Thyroid gland (tissue), 4 donors: ENCODE measurements around the gene ACTL8. TPM values are rescaled to one million over a fixed set of nuclear protein-coding genes. Genes with fewer than 3 reads are reported as not detected.

ENCODE experiments used
- DNase-seq, 2 donors: peaks; one replicate each; pipeline ENCODE4 v3.0.0-alpha.2; 2019
- H3K27ac ChIP-seq, 3 donors: fragments of 200-600 bp; sonication (generic); 1 replicate in 2 of 3; 2 replicates in 1 of 3; pipeline ENCODE4 v1.5.1; 2016 to 2019; ENCODE audit warnings: mild to moderate bottlenecking in 1 of 3, moderate library complexity in 1 of 3
- H3K27me3 ChIP-seq: fragments of 200-600 bp; sonication (generic); one replicate; pipeline ENCODE4 v1.5.1; 2019
- H3K36me3 ChIP-seq, 2 donors: fragments of 200-600 bp; sonication (generic); one replicate each; pipeline ENCODE4 v1.5.1; 2016 to 2019
- H3K4me1 ChIP-seq, 2 donors: fragments of 200-600 bp; sonication (generic); one replicate each; pipeline ENCODE4 v1.5.1; 2017 to 2019
- H3K4me3 ChIP-seq, 3 donors: fragments of 200-600 bp; sonication (generic); replicated peaks in 1 of 3; 1 replicate in 2 of 3; 2 replicates in 1 of 3; pipeline ENCODE4 v1.5.1; 2016; ENCODE audit warnings: mild to moderate bottlenecking in 1 of 3
- H3K9me3 ChIP-seq: fragments of 200-600 bp; sonication (generic); one replicate; pipeline ENCODE4 v1.5.1; 2017
- POLR2A ChIP-seq, 2 donors: fragments of 450-650 bp; IDR thresholded peaks; one replicate each; pipeline ENCODE4 v1.6.1; 2017; ENCODE audit warnings: antibody characterized with exemption in 2 of 2, mild to moderate bottlenecking in 2 of 2, moderate library complexity in 1 of 2
- WGBS, 2 donors: methylation state at CpG; one replicate each; pipeline ENCODE4 v1.1.5; 2017; 5-methylcytosine and 5-hydroxymethylcytosine counted together
- intact Hi-C: fragments of 100-400 bp; cut with DNase I; formaldehyde crosslinking; loops from one replicate; pipeline ENCODE4 v1.15.1; 2023
- total RNA-seq, 4 donors: library from RNA; depleted of rRNA; stranded (reverse); fragments of >200 nt; gene quantifications; one replicate each; pipeline ENCODE4 v1.2.3, GENCODE V29; 2016
- TF ChIP-seq, protein P1 (sequence below), 6 experiments: fragments of 200-600 bp in 3 of 6; fragments of 450-650 bp in 3 of 6; sonication (generic) in 3 of 6; IDR thresholded peaks; one replicate each; pipeline ENCODE4 v1.5.1; 2016 to 2019; ENCODE audit warnings: antibody characterized with exemption in 6 of 6, mild to moderate bottlenecking in 2 of 6, inconsistent platforms in 1 of 6, moderate library complexity in 1 of 6

Gene ACTL8
- total RNA-seq, 4 donors from 2014 or later: not detected

- Histone ChIP-seq H3K36me3 (no peaks in the 10 kb centered on the region), H3K27me3 (no peaks in the 10 kb centered on the region), H3K4me1 (no peaks in the 10 kb centered on the region), H3K9me3 (no peaks in the 10 kb centered on the region), H3K27ac (no peak overlapping the region), H3K4me3 (no peak overlapping the region)
- WGBS, 2 donors: 71 to 73% methylated on average over 16 of the region's 16 CpGs
- no peak for TF ChIP-seq POLR2A (IDR thresholded peaks at IDR 0.05)
- TF ChIP-seq, protein P1, sequence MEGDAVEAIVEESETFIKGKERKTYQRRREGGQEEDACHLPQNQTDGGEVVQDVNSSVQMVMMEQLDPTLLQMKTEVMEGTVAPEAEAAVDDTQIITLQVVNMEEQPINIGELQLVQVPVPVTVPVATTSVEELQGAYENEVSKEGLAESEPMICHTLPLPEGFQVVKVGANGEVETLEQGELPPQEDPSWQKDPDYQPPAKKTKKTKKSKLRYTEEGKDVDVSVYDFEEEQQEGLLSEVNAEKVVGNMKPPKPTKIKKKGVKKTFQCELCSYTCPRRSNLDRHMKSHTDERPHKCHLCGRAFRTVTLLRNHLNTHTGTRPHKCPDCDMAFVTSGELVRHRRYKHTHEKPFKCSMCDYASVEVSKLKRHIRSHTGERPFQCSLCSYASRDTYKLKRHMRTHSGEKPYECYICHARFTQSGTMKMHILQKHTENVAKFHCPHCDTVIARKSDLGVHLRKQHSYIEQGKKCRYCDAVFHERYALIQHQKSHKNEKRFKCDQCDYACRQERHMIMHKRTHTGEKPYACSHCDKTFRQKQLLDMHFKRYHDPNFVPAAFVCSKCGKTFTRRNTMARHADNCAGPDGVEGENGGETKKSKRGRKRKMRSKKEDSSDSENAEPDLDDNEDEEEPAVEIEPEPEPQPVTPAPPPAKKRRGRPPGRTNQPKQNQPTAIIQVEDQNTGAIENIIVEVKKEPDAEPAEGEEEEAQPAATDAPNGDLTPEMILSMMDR (IDR thresholded peaks at IDR 0.05): no peak
- intact Hi-C loops: no loop called here
- no peak for DNase-seq
These were observed 10.6 kb downstream of the ACTL8 start for GRCh38 chr1:17765444-17766411.

DNA sequence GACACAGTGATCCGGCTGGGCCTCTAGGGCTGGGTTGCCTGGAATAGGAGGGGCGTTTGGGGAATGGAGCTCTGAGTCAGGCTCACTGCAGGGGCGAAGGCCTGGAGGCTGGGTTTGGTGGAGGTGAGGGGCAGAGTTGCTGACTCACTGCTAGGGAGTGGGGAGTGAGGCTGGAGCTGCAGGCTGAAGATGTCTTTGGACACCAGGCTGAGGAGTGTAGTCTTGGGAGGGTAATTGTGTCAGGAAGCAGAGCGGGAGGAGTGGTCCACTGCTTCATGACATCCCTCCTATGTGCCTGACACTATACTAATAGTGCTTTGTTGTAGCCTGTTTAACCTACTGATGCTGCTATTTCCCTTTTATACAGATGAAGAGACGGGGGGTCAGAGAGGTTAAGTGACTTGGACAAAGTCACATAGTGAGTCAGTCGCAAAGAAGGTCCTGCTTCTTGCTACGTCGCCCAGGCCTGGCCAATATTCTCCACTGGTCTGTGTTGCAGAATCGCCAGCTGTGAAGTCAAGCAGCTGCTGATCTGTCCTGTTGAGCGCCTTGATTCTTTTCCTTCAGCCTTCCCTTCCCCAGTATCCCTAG is 13.6 kb downstream of the ACTL8 start:
- H3K4me1 ChIP-seq: no peaks in the 10 kb centered on the region
- intact Hi-C loops: no loop called here
- no peaks in the 10 kb centered on the region for H3K36me3 ChIP-seq
- peak in 1 of 2 donors; percentile 13 for DNase-seq
- no peaks in the 10 kb centered on the region for H3K27me3 ChIP-seq
- H3K4me3 ChIP-seq: no peak overlapping the region
- TF ChIP-seq, protein P1 (IDR thresholded peaks at IDR 0.05): no peak
- TF ChIP-seq POLR2A (IDR thresholded peaks at IDR 0.05): no peak
- no peak overlapping the region for H3K27ac ChIP-seq
- no peaks in the 10 kb centered on the region for H3K9me3 ChIP-seq
- WGBS, 2 donors: 76 to 85% methylated on average over 10 of the region's 10 CpGs

DNA sequence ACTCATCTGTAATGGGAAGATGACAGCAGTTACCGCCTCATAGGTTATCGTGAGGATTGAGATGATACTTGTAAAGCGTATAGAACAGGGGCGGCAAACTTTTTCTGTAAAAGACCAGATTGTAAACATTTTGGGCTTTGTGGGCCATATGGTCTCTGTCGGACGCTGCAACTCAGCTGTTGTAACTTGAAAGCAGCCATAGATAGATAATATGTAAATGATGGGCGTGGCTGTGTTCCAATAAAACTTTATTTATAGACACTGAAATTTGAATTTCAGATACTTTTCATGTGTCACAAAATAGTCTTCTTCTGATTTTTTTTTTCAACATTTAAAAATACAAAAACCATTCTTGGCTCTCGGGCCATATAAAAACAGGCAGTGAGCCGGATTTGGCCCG is 15.8 kb downstream of the ACTL8 start:
- Histone ChIP-seq H3K27ac (no peak overlapping the region), H3K36me3 (no peaks in the 10 kb centered on the region), H3K27me3 (no peaks in the 10 kb centered on the region), H3K9me3 (no peaks in the 10 kb centered on the region), H3K4me1 (no peaks in the 10 kb centered on the region), H3K4me3 (no peak overlapping the region)
- TF ChIP-seq, protein P1 (IDR thresholded peaks at IDR 0.05): no peak
- no peak for TF ChIP-seq POLR2A (IDR thresholded peaks at IDR 0.05)
- intact Hi-C loops: no loop called here
- WGBS, 2 donors: 90 to 94% methylated on average over 10 of the region's 10 CpGs
- DNase-seq: no peak

DNA sequence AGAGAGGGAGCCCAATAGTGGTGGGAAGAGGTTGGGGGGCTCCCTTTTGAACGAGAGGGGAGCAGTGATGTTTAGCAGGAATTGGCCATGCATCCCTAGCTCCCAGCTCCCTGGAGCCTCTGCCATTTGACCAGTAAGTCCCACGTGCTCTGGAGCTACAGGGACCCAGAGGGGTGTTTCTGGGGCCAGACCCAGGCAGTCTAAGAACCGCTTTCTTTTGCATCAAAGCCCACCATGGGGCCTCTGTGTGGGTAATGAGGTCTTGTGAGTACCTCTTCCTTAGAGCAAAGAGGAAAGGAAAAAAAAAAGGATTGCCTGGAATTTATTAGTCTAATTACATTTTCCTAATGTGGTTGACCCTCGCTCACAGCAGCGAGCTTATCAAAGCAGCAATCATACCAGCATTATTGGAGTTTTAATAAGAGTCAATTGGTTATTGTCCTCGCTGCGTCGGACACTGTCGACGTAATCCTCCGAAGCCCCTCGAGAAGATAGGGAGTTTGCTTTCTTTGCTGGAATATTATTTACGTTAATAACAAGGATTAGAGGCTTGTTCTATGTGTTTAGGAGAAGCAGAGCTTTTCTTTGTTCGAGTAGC is 17.6 kb downstream of the ACTL8 start:
- H3K36me3 ChIP-seq: no peaks in the 10 kb centered on the region
- H3K4me1 ChIP-seq: no peaks in the 10 kb centered on the region
- DNase-seq: no peak
- 71 to 73% methylated on average over 14 of the region's 14 CpGs for WGBS, 2 donors
- no peak overlapping the region for H3K4me3 ChIP-seq
- no peaks in the 10 kb centered on the region for H3K27me3 ChIP-seq
- H3K27ac ChIP-seq: no peak overlapping the region
- TF ChIP-seq, protein P1 (IDR thresholded peaks at IDR 0.05): no peak
- TF ChIP-seq POLR2A (IDR thresholded peaks at IDR 0.05): no peak
- intact Hi-C loops: no loop called here
- no peaks in the 10 kb centered on the region for H3K9me3 ChIP-seq
